GM23338 (cell line): ENCODE data around the gene NNMT. TPM values are rescaled to one million over a fixed set of nuclear protein-coding genes. Genes with fewer than 3 reads are reported as not detected.

Experiments used
- ATAC-seq: fragments of 200-7000 bp; cut with Tn5 transposase; 3 replicates; pipeline ENCODE4 v1.9.1; 2020
- DNase-seq: peaks from one replicate; pipeline ENCODE4 v3.0.0-alpha.2; 2015; ENCODE audit warnings: low spot score
- H2AFZ ChIP-seq: fragments of 200-600 bp; sonication (generic); 2 replicates; pipeline ENCODE4 v1.8.0; 2016; ENCODE audit warnings: antibody characterized with exemption, mild to moderate bottlenecking, moderate library complexity
- H3F3A ChIP-seq: fragments of 200-600 bp; sonication (generic); replicated peaks from 2 replicates; pipeline ENCODE4 v1.8.0; 2017; ENCODE audit warnings: antibody characterized with exemption, mixed run types, low read depth
- H3K27ac ChIP-seq: fragments of 200-600 bp; sonication (generic); 2 replicates; pipeline ENCODE4 v1.6.1; 2016; ENCODE audit warnings: low read depth
- H3K27me3 ChIP-seq: fragments of 200-600 bp; sonication (generic); 2 replicates; pipeline ENCODE4 v1.8.0; 2016; ENCODE audit warnings: mild to moderate bottlenecking, mixed run types, moderate library complexity; ENCODE audit not compliant: insufficient read depth
- H3K36me3 ChIP-seq: fragments of 200-600 bp; sonication (generic); 2 replicates; pipeline ENCODE4 v1.8.0; 2016; ENCODE audit warnings: mild to moderate bottlenecking; ENCODE audit not compliant: insufficient read depth
- H3K4me1 ChIP-seq: fragments of 200-600 bp; sonication (generic); 2 replicates; pipeline ENCODE4 v1.8.0; 2016; ENCODE audit warnings: mild to moderate bottlenecking, moderate library complexity; ENCODE audit not compliant: insufficient read depth
- H3K4me2 ChIP-seq: fragments of 200-600 bp; sonication (generic); 2 replicates; pipeline ENCODE4 v1.7.1; 2017; ENCODE audit warnings: mixed run types
- H3K4me3 ChIP-seq: fragments of 200-600 bp; sonication (generic); 2 replicates; pipeline ENCODE4 v1.6.1; 2016; ENCODE audit warnings: mixed run types
- H3K79me2 ChIP-seq: fragments of 200-600 bp; sonication (generic); replicated peaks from 2 replicates; pipeline ENCODE4 v1.8.0; 2017; ENCODE audit warnings: mild to moderate bottlenecking; ENCODE audit not compliant: insufficient read depth
- H3K9me2 ChIP-seq: fragments of 200-600 bp; sonication (generic); 2 replicates; pipeline ENCODE4 v1.8.0; 2017; ENCODE audit not compliant: insufficient read depth
- H4K20me1 ChIP-seq: fragments of 200-600 bp; sonication (generic); replicated peaks from 2 replicates; pipeline ENCODE4 v1.8.0; 2017; ENCODE audit warnings: mild to moderate bottlenecking; ENCODE audit not compliant: insufficient read depth
- H3K27ac Mint-ChIP-seq: 2 replicates; pipeline ENCODE4 v1.8.0; 2020; ENCODE audit warnings: inconsistent platforms, mild to moderate bottlenecking, moderate library complexity, mixed read lengths
- H3K27me3 Mint-ChIP-seq: 3 replicates; pipeline ENCODE4 v1.8.0; 2022; ENCODE audit warnings: low read depth, mild to moderate bottlenecking, moderate library complexity, mixed read lengths, inconsistent platforms; ENCODE audit not compliant: insufficient read depth, poor library complexity
- H3K36me3 Mint-ChIP-seq: 3 replicates; pipeline ENCODE4 v1.8.0; 2021; ENCODE audit warnings: low read depth, mild to moderate bottlenecking, inconsistent platforms, moderate library complexity, mixed read lengths
- H3K4me1 Mint-ChIP-seq: 3 replicates; pipeline ENCODE4 v1.8.0; 2020; ENCODE audit warnings: mild to moderate bottlenecking, inconsistent platforms, mixed read lengths
- H3K4me3 Mint-ChIP-seq: 3 replicates; pipeline ENCODE4 v1.8.0; 2021; ENCODE audit warnings: moderate library complexity, mild to moderate bottlenecking, inconsistent platforms, mixed read lengths
- H3K9me3 Mint-ChIP-seq: 3 replicates; pipeline ENCODE4 v1.8.0; 2020; ENCODE audit warnings: moderate library complexity, mild to moderate bottlenecking, inconsistent platforms, mixed read lengths
- CREB1 ChIP-seq: fragments of 250-450 bp; sonication (Bioruptor Pico); IDR thresholded peaks from 2 replicates; pipeline ENCODE4 v1.5.0; 2020; ENCODE audit warnings: low read depth, mild to moderate bottlenecking, moderate library complexity
- CTCF ChIP-seq, 2 experiments: fragments of 200-600 bp in 1 of 2; sonication (generic) in 1 of 2; conservative IDR thresholded peaks; 2 replicates each; pipeline versions ENCODE4 v1.5.1 to v1.6.1; 2016 to 2017; ENCODE audit warnings: antibody characterized with exemption in 2 of 2, low read depth in 2 of 2, mild to moderate bottlenecking in 2 of 2, moderate library complexity in 1 of 2
- ETS1 ChIP-seq: IDR thresholded peaks from 2 replicates; pipeline ENCODE4 v1.6.1; 2016; ENCODE audit warnings: antibody characterized with exemption
- EZH2 ChIP-seq: fragments of 200-600 bp; sonication (generic); IDR thresholded peaks from one replicate; pipeline ENCODE4 v1.8.0; 2017; ENCODE audit warnings: antibody characterized with exemption, mild to moderate bottlenecking, low read depth; ENCODE audit not compliant: unreplicated experiment
- EZH2phosphoT487 ChIP-seq: fragments of 200-600 bp; sonication (generic); IDR thresholded peaks from one replicate; pipeline ENCODE4 v1.8.1; 2018; ENCODE audit warnings: antibody characterized with exemption; ENCODE audit not compliant: unreplicated experiment
- JUNB ChIP-seq: IDR thresholded peaks from one replicate; pipeline ENCODE4 v1.6.1; 2016; ENCODE audit warnings: antibody characterized with exemption; ENCODE audit not compliant: unreplicated experiment
- NANOG ChIP-seq: IDR thresholded peaks from 2 replicates; pipeline ENCODE4 v1.6.1; 2016; ENCODE audit warnings: antibody characterized with exemption, borderline replicate concordance
- POLR2AphosphoS5 ChIP-seq: IDR thresholded peaks from 2 replicates; pipeline ENCODE4 v1.6.1; 2016; ENCODE audit warnings: antibody characterized with exemption, low read depth
- REST ChIP-seq: IDR thresholded peaks from one replicate; pipeline ENCODE4 v1.6.1; 2018; ENCODE audit warnings: antibody characterized with exemption; ENCODE audit not compliant: unreplicated experiment
- STAT1 ChIP-seq: IDR thresholded peaks from one replicate; pipeline ENCODE4 v1.6.1; 2016; ENCODE audit warnings: antibody characterized with exemption; ENCODE audit not compliant: unreplicated experiment
- ZNF114 ChIP-seq: fragments of 250-450 bp; sonication (Bioruptor Pico); IDR thresholded peaks from 2 replicates; pipeline ENCODE4 v1.5.0; 2020; ENCODE audit warnings: mild to moderate bottlenecking, moderate library complexity
- ZNF331 ChIP-seq: fragments of 250-450 bp; sonication (Bioruptor Pico); IDR thresholded peaks from 2 replicates; pipeline ENCODE4 v1.5.0; 2020; ENCODE audit warnings: low read depth, mild to moderate bottlenecking, moderate library complexity
- polyA plus RNA-seq: library from polyadenylated mRNA; unstranded; fragments of >200 nt; fragmentation: Nextera tagmentation; extraction: Ambion mirVana; gene quantifications from 2 replicates; pipeline ENCODE4 v1.2.1, GENCODE V29; 2016
- total RNA-seq: library from RNA; depleted of rRNA; stranded (reverse); fragments of >200 nt; shearing (Covaris generic); gene quantifications from 2 replicates; pipeline ENCODE4 v1.2.3, GENCODE V29; 2014
- TF ChIP-seq, protein P1 (sequence below): fragments of 250-450 bp; sonication (Bioruptor Pico); IDR thresholded peaks from 2 replicates; pipeline ENCODE4 v1.5.0; 2020; ENCODE audit warnings: mild to moderate bottlenecking, moderate library complexity

NNMT gene
- total and polyA plus RNA-seq, 2 experiments from 2014 or later, result 0.40 TPM; not detected in 1

- Mint-ChIP-seq H3K4me3 (no peak overlapping the region), H3K27ac (no peak overlapping the region), H3K36me3 (no peaks in the 10 kb centered on the region), H3K4me1 (no peaks in the 10 kb centered on the region), H3K9me3 (peaks cover 10% of the 10 kb centered on the region), H3K27me3 (peaks cover 2% of the 10 kb centered on the region)
- Histone ChIP-seq H3K4me2 (no peak overlapping the region), H3K4me1 (no peaks in the 10 kb centered on the region), H3K27ac (no peak overlapping the region), H4K20me1 (no peaks in the 10 kb centered on the region), H3K9me2 (no peaks in the 10 kb centered on the region), H3K36me3 (no peaks in the 10 kb centered on the region), H3K4me3 (no peak overlapping the region), H3K27me3 (no peaks in the 10 kb centered on the region), H3K79me2 (no peaks in the 10 kb centered on the region), H3F3A (no peaks in the 10 kb centered on the region), H2AFZ (no peak overlapping the region)
- no peak for ATAC-seq
- no peak for TF ChIP-seq CREB1
- no peak for TF ChIP-seq EZH2phosphoT487
- no peak for TF ChIP-seq EZH2
- TF ChIP-seq REST, result no peak
- TF ChIP-seq ETS1, result no peak
- TF ChIP-seq JUNB, result no peak
- TF ChIP-seq POLR2AphosphoS5, result no peak
- no peak for TF ChIP-seq STAT1
- TF ChIP-seq, protein P1, sequence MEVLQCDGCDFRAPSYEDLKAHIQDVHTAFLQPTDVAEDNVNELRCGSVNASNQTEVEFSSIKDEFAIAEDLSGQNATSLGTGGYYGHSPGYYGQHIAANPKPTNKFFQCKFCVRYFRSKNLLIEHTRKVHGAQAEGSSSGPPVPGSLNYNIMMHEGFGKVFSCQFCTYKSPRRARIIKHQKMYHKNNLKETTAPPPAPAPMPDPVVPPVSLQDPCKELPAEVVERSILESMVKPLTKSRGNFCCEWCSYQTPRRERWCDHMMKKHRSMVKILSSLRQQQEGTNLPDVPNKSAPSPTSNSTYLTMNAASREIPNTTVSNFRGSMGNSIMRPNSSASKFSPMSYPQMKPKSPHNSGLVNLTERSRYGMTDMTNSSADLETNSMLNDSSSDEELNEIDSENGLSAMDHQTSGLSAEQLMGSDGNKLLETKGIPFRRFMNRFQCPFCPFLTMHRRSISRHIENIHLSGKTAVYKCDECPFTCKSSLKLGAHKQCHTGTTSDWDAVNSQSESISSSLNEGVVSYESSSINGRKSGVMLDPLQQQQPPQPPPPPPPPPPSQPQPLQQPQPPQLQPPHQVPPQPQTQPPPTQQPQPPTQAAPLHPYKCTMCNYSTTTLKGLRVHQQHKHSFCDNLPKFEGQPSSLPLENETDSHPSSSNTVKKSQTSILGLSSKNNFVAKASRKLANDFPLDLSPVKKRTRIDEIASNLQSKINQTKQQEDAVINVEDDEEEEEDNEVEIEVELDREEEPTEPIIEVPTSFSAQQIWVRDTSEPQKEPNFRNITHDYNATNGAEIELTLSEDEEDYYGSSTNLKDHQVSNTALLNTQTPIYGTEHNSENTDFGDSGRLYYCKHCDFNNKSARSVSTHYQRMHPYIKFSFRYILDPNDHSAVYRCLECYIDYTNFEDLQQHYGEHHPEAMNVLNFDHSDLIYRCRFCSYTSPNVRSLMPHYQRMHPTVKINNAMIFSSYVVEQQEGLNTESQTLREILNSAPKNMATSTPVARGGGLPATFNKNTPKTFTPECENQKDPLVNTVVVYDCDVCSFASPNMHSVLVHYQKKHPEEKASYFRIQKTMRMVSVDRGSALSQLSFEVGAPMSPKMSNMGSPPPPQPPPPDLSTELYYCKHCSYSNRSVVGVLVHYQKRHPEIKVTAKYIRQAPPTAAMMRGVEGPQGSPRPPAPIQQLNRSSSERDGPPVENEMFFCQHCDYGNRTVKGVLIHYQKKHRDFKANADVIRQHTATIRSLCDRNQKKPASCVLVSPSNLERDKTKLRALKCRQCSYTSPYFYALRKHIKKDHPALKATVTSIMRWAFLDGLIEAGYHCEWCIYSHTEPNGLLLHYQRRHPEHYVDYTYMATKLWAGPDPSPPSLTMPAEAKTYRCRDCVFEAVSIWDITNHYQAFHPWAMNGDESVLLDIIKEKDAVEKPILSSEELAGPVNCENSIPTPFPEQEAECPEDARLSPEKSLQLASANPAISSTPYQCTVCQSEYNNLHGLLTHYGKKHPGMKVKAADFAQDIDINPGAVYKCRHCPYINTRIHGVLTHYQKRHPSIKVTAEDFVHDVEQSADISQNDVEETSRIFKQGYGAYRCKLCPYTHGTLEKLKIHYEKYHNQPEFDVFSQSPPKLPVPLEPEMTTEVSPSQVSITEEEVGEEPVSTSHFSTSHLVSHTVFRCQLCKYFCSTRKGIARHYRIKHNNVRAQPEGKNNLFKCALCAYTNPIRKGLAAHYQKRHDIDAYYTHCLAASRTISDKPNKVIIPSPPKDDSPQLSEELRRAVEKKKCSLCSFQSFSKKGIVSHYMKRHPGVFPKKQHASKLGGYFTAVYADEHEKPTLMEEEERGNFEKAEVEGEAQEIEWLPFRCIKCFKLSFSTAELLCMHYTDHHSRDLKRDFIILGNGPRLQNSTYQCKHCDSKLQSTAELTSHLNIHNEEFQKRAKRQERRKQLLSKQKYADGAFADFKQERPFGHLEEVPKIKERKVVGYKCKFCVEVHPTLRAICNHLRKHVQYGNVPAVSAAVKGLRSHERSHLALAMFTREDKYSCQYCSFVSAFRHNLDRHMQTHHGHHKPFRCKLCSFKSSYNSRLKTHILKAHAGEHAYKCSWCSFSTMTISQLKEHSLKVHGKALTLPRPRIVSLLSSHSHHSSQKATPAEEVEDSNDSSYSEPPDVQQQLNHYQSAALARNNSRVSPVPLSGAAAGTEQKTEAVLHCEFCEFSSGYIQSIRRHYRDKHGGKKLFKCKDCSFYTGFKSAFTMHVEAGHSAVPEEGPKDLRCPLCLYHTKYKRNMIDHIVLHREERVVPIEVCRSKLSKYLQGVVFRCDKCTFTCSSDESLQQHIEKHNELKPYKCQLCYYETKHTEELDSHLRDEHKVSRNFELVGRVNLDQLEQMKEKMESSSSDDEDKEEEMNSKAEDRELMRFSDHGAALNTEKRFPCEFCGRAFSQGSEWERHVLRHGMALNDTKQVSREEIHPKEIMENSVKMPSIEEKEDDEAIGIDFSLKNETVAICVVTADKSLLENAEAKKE, result no peak
- no peak for TF ChIP-seq ZNF114 (CRISPR knock-in tag)
- TF ChIP-seq ZNF331 (CRISPR knock-in tag), result no peak
- no peak for TF ChIP-seq NANOG
- no peak for TF ChIP-seq CTCF (conservative IDR thresholded peaks at IDR 0.05; ENCODE audit: low read depth in 2 of 2)
- DNase-seq, result no peak
These were observed 8.8 kb downstream of the NNMT start for GRCh38 chr11:114304969-114305368.
